ENCODE results near the gene ANGPTL8.

- no peak for TF ChIP-seq RAD21 (CRISPR knock-in tag; IDR thresholded peaks at IDR 0.05)
- TF ChIP-seq POLR2AphosphoS5 (IDR thresholded peaks at IDR 0.05; ENCODE audit: low read depth, low read length) = no peak
- TF ChIP-seq ASH2L (IDR thresholded peaks at IDR 0.05; ENCODE audit: insufficient read length, low read depth, low read length) = no peak
Measured at GRCh38 chr19:11247934-11248333, 8.5 kb downstream of the ANGPTL8 start.

All from HepG2 (cell line).